Activated CD8-positive, alpha-beta T cell treated with anti-CD3 and anti-CD28 coated beads, Interleukin-2, amount 10 ng/mL, durations not matched to agents 7 days and 5 days (primary cell): ENCODE measurements around the gene IQSEC3. TPM values are rescaled to one million over a fixed set of nuclear protein-coding genes. Genes with fewer than 3 reads are reported as not detected.
A peak's percentile ranks its signal among the peaks of the same experiment; 100 is the strongest.

Experiments
- ATAC-seq: fragments of 150-1000 bp; cut with Tn5 transposase; one replicate; pipeline ENCODE4 v1.10.0; 2021; ENCODE audit warnings: moderate library complexity
- CTCF ChIA-PET: fragments of 350-600 bp; sonication (Branson Sonifier 250); formaldehyde crosslinking; loops from one replicate; lab custom pipeline; 2021; ENCODE audit warnings: antibody characterized with exemption; lab: Charles Lee
- POLR2A ChIA-PET: fragments of 350-600 bp; sonication (Branson Sonifier 250); formaldehyde crosslinking; loops from one replicate; lab custom pipeline; 2021; ENCODE audit warnings: antibody characterized with exemption; lab: Charles Lee
- DNase-seq: peaks from one replicate; pipeline ENCODE4 v3.0.0-alpha.2; 2020
- H3K27ac Mint-ChIP-seq: one replicate; pipeline ENCODE4 v1.8.0; 2021; ENCODE audit warnings: mild to moderate bottlenecking, mixed read lengths
- H3K27me3 Mint-ChIP-seq: one replicate; pipeline ENCODE4 v1.8.0; 2021; ENCODE audit warnings: low read depth, mixed read lengths
- H3K36me3 Mint-ChIP-seq: one replicate; pipeline ENCODE4 v1.8.0; 2021; ENCODE audit warnings: low read depth, mixed read lengths
- H3K4me1 Mint-ChIP-seq: one replicate; pipeline ENCODE4 v1.8.0; 2021; ENCODE audit warnings: low read depth, mixed read lengths
- H3K4me3 Mint-ChIP-seq: one replicate; pipeline ENCODE4 v1.8.0; 2021; ENCODE audit warnings: mild to moderate bottlenecking, mixed read lengths
- H3K9me3 Mint-ChIP-seq: one replicate; pipeline ENCODE4 v1.8.0; 2022; ENCODE audit warnings: mixed read lengths; ENCODE audit not compliant: insufficient read depth
- total RNA-seq, 2 experiments: library from RNA; stranded (reverse); gene quantifications; one replicate each; pipeline ENCODE4 v1.2.3, GENCODE V29; 2021

The IQSEC3 gene
- total RNA-seq, 2 experiments from 2014 or later = 1.7 to 2.6 TPM

DNA sequence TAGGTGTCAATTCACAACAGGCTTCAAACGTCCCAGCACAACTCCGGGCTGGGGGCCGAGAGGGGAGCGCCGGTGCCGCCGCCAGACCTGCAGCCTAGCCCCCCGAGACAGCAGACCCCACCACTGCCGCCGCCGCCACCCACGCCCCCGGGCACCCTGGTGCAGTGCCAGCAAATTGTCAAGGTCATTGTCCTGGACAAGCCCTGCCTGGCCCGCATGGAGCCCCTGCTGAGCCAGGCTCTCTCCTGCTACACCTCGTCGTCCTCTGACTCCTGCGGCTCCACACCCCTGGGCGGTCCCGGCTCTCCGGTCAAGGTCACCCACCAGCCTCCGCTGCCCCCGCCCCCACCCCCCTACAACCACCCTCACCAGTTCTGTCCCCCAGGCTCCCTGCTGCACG is 108.0 kb downstream of the IQSEC3 start:
- no peak overlapping the region for H3K4me3 Mint-ChIP-seq
- no peak for ATAC-seq
- DNase-seq = no peak
- ChIA-PET POLR2A (no interaction called here), CTCF (no interaction called here)
- no peak overlapping the region for H3K27ac Mint-ChIP-seq
- peaks cover 3% of the 10 kb centered on the region for H3K4me1 Mint-ChIP-seq
- H3K9me3 Mint-ChIP-seq = no peaks in the 10 kb centered on the region
- no peaks in the 10 kb centered on the region for H3K27me3 Mint-ChIP-seq
- H3K36me3 Mint-ChIP-seq = no peaks in the 10 kb centered on the region

DNA sequence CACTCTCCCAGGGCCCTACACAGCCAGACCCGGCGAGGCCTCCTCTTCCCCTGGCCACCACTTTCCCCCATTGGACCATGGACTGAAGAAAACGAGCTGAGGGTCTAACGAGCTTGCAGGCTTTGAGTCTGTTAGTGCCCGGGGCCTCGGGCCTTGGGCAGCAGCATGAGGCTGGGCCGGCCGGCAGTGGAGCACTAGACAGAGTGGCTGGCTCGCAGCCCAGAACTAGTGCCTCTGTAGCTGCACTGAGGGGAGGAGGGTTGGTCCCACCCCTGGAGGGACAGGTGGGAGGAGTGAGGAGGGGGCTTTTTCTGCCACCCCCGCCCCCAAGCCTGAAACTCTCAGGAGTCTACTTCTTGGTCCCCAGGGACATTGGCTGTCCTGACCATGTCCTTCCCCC is 108.7 kb downstream of the IQSEC3 start:
- ATAC-seq = no peak
- Mint-ChIP-seq H3K4me1 (peaks cover 6% of the 10 kb centered on the region), H3K36me3 (no peaks in the 10 kb centered on the region), H3K27ac (no peak overlapping the region), H3K27me3 (no peaks in the 10 kb centered on the region), H3K4me3 (no peak overlapping the region), H3K9me3 (no peaks in the 10 kb centered on the region)
- ChIA-PET CTCF (no interaction called here), POLR2A (no interaction called here)
- no peak for DNase-seq

DNA sequence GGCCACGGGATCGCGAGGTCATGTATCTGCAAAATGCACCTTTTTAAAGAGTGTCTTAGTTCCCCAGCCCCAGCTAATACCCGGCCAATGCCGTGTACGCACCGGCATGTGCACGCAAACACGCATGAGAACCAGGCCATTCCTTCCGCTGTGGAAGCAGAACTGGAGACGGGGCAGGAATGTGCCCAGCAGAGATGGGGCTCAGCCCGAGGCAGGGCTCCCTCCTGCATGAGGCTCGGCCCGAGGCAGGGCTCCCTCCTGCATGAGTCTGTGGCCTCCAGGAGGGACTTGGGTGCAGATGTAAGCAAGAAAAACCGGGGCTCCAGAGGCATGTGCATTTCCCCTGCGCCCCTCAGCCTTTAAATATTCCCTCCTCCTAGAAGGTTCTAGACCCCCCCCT is 109.2 kb downstream of the IQSEC3 start:
- no peaks in the 10 kb centered on the region for H3K27me3 Mint-ChIP-seq
- no peaks in the 10 kb centered on the region for H3K9me3 Mint-ChIP-seq
- ATAC-seq (no peak), DNase-seq (no peak)
- CTCF ChIA-PET = no interaction called here
- POLR2A ChIA-PET = no interaction called here
- H3K27ac Mint-ChIP-seq = no peak overlapping the region
- H3K4me3 Mint-ChIP-seq = no peak overlapping the region
- H3K36me3 Mint-ChIP-seq = no peaks in the 10 kb centered on the region
- peaks cover 11% of the 10 kb centered on the region for H3K4me1 Mint-ChIP-seq

GRCh38 chr12:176321-177181 is 110.0 kb downstream of the IQSEC3 start:
- CTCF ChIA-PET = no interaction called here
- POLR2A ChIA-PET = no interaction called here
- Mint-ChIP-seq H3K9me3 (no peaks in the 10 kb centered on the region), H3K36me3 (no peaks in the 10 kb centered on the region), H3K27ac (no peak overlapping the region), H3K27me3 (no peaks in the 10 kb centered on the region), H3K4me3 (no peak overlapping the region), H3K4me1 (peaks cover 13% of the 10 kb centered on the region)
- no peak for DNase-seq
- no peak for ATAC-seq

GRCh38 chr12:177336-177979 is 110.9 kb downstream of the IQSEC3 start:
- CTCF ChIA-PET = no interaction called here
- H3K36me3 Mint-ChIP-seq = no peaks in the 10 kb centered on the region
- POLR2A ChIA-PET = no interaction called here
- ATAC-seq (no peak), DNase-seq (no peak)
- no peak overlapping the region for H3K4me3 Mint-ChIP-seq
- no peaks in the 10 kb centered on the region for H3K27me3 Mint-ChIP-seq
- no peak overlapping the region for H3K27ac Mint-ChIP-seq
- no peaks in the 10 kb centered on the region for H3K9me3 Mint-ChIP-seq
- H3K4me1 Mint-ChIP-seq = peaks cover 13% of the 10 kb centered on the region

GRCh38 chr12:177980-178828 is 111.6 kb downstream of the IQSEC3 start:
- Mint-ChIP-seq H3K27ac (no peak overlapping the region), H3K4me1 (peaks cover 13% of the 10 kb centered on the region), H3K27me3 (peaks cover 2% of the 10 kb centered on the region), H3K4me3 (no peak overlapping the region), H3K36me3 (no peaks in the 10 kb centered on the region), H3K9me3 (no peaks in the 10 kb centered on the region)
- no peak for ATAC-seq
- ChIA-PET CTCF (no interaction called here), POLR2A (no interaction called here)
- no peak for DNase-seq

DNA sequence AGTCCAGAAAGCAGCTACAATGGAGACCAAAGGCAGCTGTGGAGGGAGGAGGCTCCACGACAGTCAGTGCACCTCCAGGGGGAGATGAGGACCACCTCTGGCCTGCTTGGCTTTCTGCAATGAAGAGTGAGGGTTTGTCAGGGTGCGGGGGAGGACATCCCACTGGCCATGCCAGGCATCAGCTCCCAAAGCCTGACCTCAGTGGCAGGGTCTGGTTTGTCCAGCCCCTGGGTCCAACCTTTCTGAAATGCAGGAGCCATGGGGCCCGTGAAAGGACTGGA is 112.2 kb downstream of the IQSEC3 start:
- POLR2A ChIA-PET = no interaction called here
- Mint-ChIP-seq H3K9me3 (no peaks in the 10 kb centered on the region), H3K36me3 (no peaks in the 10 kb centered on the region), H3K27me3 (peaks cover 5% of the 10 kb centered on the region), H3K4me3 (no peak overlapping the region), H3K4me1 (peaks cover 13% of the 10 kb centered on the region), H3K27ac (no peak overlapping the region)
- CTCF ChIA-PET = no interaction called here
- DNase-seq (no peak), ATAC-seq (no peak)

DNA sequence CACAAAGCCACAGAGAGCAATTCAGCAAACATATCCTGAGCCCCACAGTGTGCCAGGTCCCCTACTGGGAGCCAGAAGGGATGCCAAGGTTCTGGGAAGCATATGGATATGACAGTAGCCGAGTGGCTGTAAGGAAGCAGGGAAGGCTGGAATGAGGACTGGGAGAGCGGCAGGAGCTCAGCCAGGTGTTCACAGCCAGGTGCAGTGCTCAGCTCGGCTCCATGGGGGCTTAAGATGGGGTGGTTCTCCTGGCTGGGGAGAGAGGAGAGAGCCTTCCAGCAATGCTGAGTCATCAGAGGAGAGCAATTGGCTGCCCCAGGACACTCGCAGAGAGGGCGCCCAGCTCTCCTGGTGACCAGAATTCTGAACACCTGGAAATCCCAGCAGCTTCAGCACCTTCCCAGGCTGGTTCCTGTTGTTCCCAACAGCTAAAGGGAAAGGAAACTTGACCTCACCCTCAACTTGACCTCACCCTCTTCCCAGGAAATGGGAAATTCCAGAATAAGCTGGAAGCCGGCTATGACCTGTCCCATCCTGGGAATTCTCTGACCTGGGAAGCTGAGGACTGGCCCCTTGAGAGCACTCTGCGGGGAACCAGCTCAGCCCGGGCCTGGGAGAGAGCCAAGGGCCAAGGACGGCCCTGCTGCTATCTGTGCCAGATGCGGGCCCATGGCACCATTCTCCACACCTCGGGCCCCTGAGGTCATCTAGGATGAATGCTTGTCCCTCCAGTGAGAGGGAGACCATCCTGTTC is 112.7 kb downstream of the IQSEC3 start:
- H3K4me1 Mint-ChIP-seq = peaks cover 13% of the 10 kb centered on the region
- ATAC-seq (no peak), DNase-seq (no peak)
- ChIA-PET POLR2A (no interaction called here), CTCF (no interaction called here)
- no peak overlapping the region for H3K27ac Mint-ChIP-seq
- H3K36me3 Mint-ChIP-seq = no peaks in the 10 kb centered on the region
- peaks cover 6% of the 10 kb centered on the region for H3K27me3 Mint-ChIP-seq
- no peaks in the 10 kb centered on the region for H3K9me3 Mint-ChIP-seq
- no peak overlapping the region for H3K4me3 Mint-ChIP-seq

GRCh38 chr12:179885-180284 is 113.3 kb downstream of the IQSEC3 start:
- H3K36me3 Mint-ChIP-seq = no peaks in the 10 kb centered on the region
- H3K27me3 Mint-ChIP-seq = peaks cover 7% of the 10 kb centered on the region
- ATAC-seq = no peak
- CTCF ChIA-PET = no interaction called here
- H3K9me3 Mint-ChIP-seq = no peaks in the 10 kb centered on the region
- peaks cover 13% of the 10 kb centered on the region for H3K4me1 Mint-ChIP-seq
- no peak overlapping the region for H3K27ac Mint-ChIP-seq
- no peak overlapping the region for H3K4me3 Mint-ChIP-seq
- DNase-seq = no peak
- POLR2A ChIA-PET = no interaction called here

DNA sequence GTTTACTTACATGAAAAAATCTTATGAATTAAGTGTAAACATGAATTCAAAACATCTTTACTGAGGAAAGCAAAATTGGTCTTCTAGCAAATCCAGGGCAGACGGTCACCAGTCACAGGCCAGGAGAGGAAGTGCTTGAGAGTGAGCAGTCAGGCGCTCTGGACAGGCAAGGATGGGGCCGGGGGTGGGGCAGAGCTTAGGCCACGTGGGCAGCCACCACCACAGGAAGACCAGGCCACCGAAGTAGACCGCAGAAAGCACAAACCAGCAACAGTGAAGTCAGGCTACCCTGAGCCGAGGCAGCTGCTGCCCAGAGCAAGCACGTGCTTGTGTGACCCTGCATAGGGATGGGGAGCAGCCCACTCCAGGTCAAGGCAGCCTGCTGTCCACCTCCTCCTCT is 113.9 kb downstream of the IQSEC3 start:
- ATAC-seq (peak; percentile 66), DNase-seq (peak; percentile 43)
- Mint-ChIP-seq H3K9me3 (no peaks in the 10 kb centered on the region), H3K27ac (no peak overlapping the region), H3K4me3 (no peak overlapping the region), H3K36me3 (no peaks in the 10 kb centered on the region), H3K4me1 (peaks cover 13% of the 10 kb centered on the region), H3K27me3 (peaks cover 8% of the 10 kb centered on the region)
- ChIA-PET CTCF (no interaction called here), POLR2A (no interaction called here)

- H3K9me3 Mint-ChIP-seq = no peaks in the 10 kb centered on the region
- H3K27me3 Mint-ChIP-seq = peaks cover 10% of the 10 kb centered on the region
- peaks cover 13% of the 10 kb centered on the region for H3K4me1 Mint-ChIP-seq
- DNase-seq (no peak), ATAC-seq (no peak)
- no peak overlapping the region for H3K27ac Mint-ChIP-seq
- no peaks in the 10 kb centered on the region for H3K36me3 Mint-ChIP-seq
- ChIA-PET POLR2A (no interaction called here), CTCF (no interaction called here)
- no peak overlapping the region for H3K4me3 Mint-ChIP-seq
Measured at GRCh38 chr12:181921-182320, 115.4 kb downstream of the IQSEC3 start.
